ENCODE results near the gene STRA6. TPM values are rescaled to one million over a fixed set of nuclear protein-coding genes. Genes with fewer than 3 reads are reported as not detected.

The STRA6 gene
- total RNA-seq, 4 donors from 2014 or later = 0.76 to 2.2 (median 1.5) TPM; not detected in 1

GRCh38 chr15:74137537-74137894, 65.1 kb downstream of the STRA6 start:
- no peak overlapping the region for H3K27ac ChIP-seq
- no peaks in the 10 kb centered on the region for H3K9me3 ChIP-seq
- intact Hi-C loops (cut with DNase I) = no loop called here
- no peak overlapping the region for H3K4me3 ChIP-seq
- DNase-seq = no peak
- TF ChIP-seq POLR2A (IDR thresholded peaks at IDR 0.05) (no peak), CTCF (IDR thresholded peaks at IDR 0.05) (no peak)
- 63 to 76% methylated on average over 2 of the region's 2 CpGs for WGBS, 2 donors
- H3K27me3 ChIP-seq = peaks cover 17 to 99% (median 30%) of the 10 kb centered on the region in 4 donors
- H3K36me3 ChIP-seq = no peaks in the 10 kb centered on the region
- peaks cover 17 to 50% (median 17%) of the 10 kb centered on the region in 3 donors for H3K4me1 ChIP-seq

- peak overlapping the region; percentile 36 to 86 (median 60) for H3K27ac ChIP-seq
- H3K4me3 ChIP-seq = peak overlapping the region; percentile 9 to 69 (median 36)
- no peak for DNase-seq
These were observed 65.6 kb downstream of the STRA6 start for GRCh38 chr15:74136814-74137536.

GRCh38 chr15:74136540-74136813, 66.1 kb downstream of the STRA6 start:
- WGBS, 2 donors = 0 to 2% methylated on average over 9 to 11 of the region's 26 CpGs
- peak overlapping the region; percentile 9 to 69 (median 36) for H3K4me3 ChIP-seq
- intact Hi-C loops (cut with DNase I) = no loop called here

More at GRCh38 chr15:74136814-74137536, 65.6 kb downstream of the STRA6 start:
- no peaks in the 10 kb centered on the region for H3K9me3 ChIP-seq
- peaks cover 17 to 99% (median 32%) of the 10 kb centered on the region in 4 donors for H3K27me3 ChIP-seq
- 10 to 12% methylated on average over 16 to 17 of the region's 18 CpGs for WGBS, 2 donors
- H3K36me3 ChIP-seq = no peaks in the 10 kb centered on the region
- peaks cover 17 to 52% (median 17%) of the 10 kb centered on the region in 3 donors for H3K4me1 ChIP-seq
- TF ChIP-seq CTCF (IDR thresholded peaks at IDR 0.05) (no peak), POLR2A (IDR thresholded peaks at IDR 0.05) (no peak)
- intact Hi-C loops (cut with DNase I) = no loop called here

GRCh38 chr15:74135041-74135565, 67.5 kb downstream of the STRA6 start:
- DNase-seq = no peak
- Histone ChIP-seq H3K4me1 (peaks cover 18 to 64% (median 23%) of the 10 kb centered on the region in 3 donors), H3K36me3 (no peaks in the 10 kb centered on the region), H3K4me3 (no peak overlapping the region), H3K27me3 (peaks cover 17 to 99% (median 48%) of the 10 kb centered on the region in 4 donors), H3K9me3 (no peaks in the 10 kb centered on the region), H3K27ac (no peak overlapping the region)
- WGBS, 2 donors = 18 to 26% methylated on average over 23 to 26 of the region's 27 CpGs
- no peak for TF ChIP-seq POLR2A (IDR thresholded peaks at IDR 0.05)
- intact Hi-C loops (cut with DNase I) = no loop called here

More at GRCh38 chr15:74136540-74136813, 66.1 kb downstream of the STRA6 start:
- Histone ChIP-seq H3K9me3 (no peaks in the 10 kb centered on the region), H3K27ac (peak overlapping the region; percentile 36 to 86 (median 60)), H3K27me3 (peaks cover 17 to 99% (median 37%) of the 10 kb centered on the region in 4 donors), H3K36me3 (no peaks in the 10 kb centered on the region), H3K4me1 (peaks cover 17 to 52% (median 17%) of the 10 kb centered on the region in 3 donors)
- no peak for DNase-seq
- TF ChIP-seq CTCF (IDR thresholded peaks at IDR 0.05) (no peak), POLR2A (IDR thresholded peaks at IDR 0.05) (no peak)

GRCh38 chr15:74134387-74135027, 68.1 kb downstream of the STRA6 start:
- peaks cover 18 to 100% (median 54%) of the 10 kb centered on the region in 4 donors for H3K27me3 ChIP-seq
- peaks cover 24 to 70% (median 29%) of the 10 kb centered on the region in 3 donors for H3K4me1 ChIP-seq

More at GRCh38 chr15:74134387-74135027, 68.1 kb downstream of the STRA6 start:
- Histone ChIP-seq H3K9me3 (no peaks in the 10 kb centered on the region), H3K27ac (no peak overlapping the region), H3K4me3 (no peak overlapping the region), H3K36me3 (no peaks in the 10 kb centered on the region)
- DNase-seq = no peak
- intact Hi-C loops (cut with DNase I) = no loop called here
- TF ChIP-seq CTCF (IDR thresholded peaks at IDR 0.05) (peak in 2 of 6 experiments; percentile 34 to 38), POLR2A (IDR thresholded peaks at IDR 0.05) (no peak)
- WGBS, 2 donors = 24 to 27% methylated on average over 3 to 18 of the region's 53 CpGs

Data from esophagus squamous epithelium (tissue), 5 donors.